ENCODE measurements around the gene ARHGDIB.

The ARHGDIB gene

DNA sequence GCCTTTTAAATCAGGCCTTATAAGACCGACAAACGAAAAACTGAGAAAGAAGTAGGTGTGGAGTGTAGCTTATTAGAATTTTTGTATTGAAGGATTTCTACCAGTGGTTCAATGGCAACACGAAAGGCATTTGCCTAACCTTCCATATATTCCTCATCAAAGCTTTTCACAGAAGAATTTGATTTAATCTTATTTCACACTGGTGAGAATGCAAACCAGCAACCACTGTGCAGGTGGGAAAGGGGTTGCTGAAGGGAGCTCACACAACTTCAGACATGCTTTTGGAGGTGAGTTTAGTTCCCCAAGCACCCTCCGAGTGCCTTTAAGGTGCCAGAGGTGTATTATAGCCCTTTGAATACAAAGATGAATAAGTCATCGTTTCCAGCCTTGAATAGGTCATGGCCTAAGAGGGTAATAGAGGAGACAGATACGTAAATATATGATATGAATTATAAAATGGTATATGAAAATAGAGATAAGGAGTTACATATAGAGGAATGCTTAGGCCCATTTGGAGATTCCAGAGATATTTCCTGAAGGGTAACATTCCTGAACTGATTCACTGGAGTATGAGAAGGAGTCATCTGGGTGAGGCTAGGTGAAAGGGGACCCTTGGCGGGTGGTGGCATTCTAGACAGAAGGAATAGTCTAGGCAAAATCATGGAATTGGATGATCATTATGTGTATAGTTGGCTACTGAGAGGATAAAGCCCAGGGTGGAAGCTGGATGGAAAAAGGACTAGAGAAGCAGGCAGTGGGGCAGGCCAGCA lies 29.4 kb downstream of the ARHGDIB start:
- no peak for DNase-seq (ENCODE audit: low read depth in 3 of 3)

DNA sequence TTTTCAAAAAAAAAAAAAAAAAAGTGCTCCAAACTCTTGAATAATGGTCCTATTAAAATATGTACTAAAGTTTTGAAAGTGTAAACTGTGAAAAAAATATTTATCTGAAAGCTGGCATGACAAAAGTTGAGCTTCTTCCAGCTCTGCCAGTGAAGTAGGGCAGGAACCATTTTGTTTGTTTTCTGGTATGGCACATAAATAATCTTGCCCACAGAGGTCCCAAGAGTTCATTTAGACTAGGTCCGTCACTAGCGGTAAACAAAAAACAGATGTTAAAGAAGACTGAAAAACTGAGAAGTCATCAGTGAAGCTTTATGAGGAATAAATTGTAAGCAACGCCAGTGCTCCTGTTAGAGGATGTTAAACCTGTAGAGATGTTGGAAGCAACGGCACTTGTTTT lies 30.0 kb downstream of the ARHGDIB start:
- no peak for DNase-seq (ENCODE audit: low read depth in 3 of 3)

DNA sequence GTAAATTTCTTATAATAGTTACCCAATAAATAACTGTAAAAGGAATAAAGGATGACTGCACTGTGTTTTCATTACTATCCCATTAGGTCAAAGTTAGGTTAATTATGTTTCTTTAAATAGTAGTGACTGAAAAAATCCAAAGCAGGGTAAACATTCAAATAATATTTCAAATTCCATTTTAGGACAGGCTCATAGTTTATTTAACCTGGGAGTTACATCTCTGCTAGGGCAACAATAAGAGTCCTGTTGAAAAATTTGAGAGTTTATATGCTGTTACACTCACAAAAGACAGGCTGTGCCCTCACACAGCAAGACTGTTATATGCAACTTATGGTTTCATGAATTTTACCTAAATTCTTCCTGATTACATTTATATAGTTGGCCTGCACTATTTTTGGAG lies 31.1 kb downstream of the ARHGDIB start:
- DNase-seq (ENCODE audit: low read depth in 3 of 3), result no peak

DNA sequence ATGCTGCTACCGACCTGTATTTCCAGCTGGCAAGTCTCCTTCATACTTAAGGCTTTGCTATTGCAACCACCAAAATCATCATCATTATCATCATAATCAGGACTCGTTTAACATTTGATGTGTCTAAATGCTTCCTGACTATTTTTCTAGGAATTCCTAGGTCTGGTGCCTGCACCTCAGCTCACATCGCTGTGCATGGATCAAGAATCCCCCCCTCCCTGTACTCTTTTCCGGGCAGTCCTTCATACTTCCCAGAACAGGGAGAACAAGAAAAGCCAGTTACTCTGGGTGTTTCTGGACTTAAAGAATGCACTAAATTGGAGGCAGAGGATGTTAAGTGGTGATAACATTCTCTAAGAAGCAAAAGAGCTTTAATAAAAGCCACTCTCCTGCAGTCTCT lies 32.5 kb downstream of the ARHGDIB start:
- no peak for DNase-seq (ENCODE audit: low read depth in 3 of 3)

DNA sequence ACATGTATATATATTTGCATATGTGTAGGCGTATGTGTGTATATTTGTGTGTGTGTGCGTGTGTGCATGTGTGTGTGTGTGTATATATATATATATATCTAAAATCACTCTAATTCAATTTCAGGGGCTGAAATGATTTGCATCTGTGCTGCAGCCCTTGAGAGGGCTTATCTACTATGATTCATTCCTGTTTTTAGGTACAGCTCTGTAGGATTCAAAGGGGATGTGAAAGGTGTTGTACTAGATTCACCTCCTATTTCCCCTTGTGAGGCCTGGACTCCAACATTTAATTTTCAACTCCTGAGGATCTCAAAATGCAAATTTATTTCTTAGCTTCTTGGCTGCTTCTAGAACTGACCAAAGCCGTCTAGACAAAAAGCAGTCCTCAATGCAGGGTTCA lies 34.1 kb downstream of the ARHGDIB start:
- no peak for DNase-seq (ENCODE audit: low read depth in 3 of 3)

DNA sequence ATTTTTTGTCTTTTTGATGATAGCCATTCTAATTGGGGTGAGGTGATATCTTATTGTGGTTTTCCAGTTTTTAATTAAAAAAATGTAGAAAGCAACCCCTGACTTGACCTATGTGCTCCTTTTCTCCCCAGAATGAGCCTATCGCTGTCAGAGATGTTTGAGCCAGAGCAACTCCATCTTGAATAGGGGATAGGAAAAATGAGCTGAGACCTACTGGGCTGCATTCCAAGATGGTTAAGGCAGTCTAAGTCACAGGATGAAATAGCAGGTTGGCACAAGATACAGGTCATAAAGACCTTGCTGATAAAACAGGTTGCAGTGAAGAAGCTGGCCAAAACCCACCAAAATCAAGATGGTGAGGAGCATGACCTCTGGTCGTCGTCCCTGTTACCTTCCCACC lies 36.9 kb downstream of the ARHGDIB start:
- no peak for DNase-seq (ENCODE audit: low read depth in 3 of 3)

DNA sequence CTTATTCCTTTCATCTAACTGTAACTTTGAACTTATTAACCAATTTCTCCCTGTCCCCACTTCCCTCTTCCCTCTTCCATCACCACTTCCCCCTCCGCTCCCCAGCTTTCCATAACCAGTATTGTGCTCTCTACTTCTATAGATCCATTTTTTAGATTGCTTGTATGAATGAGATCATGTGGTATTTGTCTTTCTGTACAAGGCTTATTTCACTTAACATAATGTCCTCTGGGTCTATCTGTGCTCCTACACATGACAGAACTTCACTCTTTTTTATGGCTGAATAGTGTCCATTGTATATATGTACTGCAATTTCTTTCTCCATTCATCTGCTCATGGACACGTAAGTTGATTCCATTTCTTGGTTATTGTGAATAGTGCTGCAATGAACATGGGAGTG lies 37.5 kb downstream of the ARHGDIB start:
- no peak for DNase-seq (ENCODE audit: low read depth in 3 of 3)

DNA sequence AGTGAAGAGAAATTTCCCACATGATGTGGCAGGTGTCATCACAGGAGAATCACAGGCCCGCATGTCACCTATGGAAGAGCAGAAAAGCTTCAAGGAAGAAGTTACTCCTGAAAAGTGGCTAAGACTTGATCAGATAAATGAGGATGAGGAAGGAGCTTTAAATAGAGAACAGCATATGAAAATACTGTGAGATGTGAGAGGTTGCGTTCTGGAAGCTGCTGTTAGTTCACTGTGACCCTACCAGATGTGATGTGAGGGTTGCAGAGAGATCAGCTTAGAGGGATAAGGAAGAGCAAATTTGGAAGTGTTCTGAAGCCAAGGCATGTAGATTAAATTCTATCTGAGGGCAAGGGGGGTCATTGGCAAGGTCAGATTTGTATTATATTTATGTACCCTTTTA lies 40.2 kb downstream of the ARHGDIB start:
- DNase-seq (ENCODE audit: low read depth in 3 of 3), result no peak

DNA sequence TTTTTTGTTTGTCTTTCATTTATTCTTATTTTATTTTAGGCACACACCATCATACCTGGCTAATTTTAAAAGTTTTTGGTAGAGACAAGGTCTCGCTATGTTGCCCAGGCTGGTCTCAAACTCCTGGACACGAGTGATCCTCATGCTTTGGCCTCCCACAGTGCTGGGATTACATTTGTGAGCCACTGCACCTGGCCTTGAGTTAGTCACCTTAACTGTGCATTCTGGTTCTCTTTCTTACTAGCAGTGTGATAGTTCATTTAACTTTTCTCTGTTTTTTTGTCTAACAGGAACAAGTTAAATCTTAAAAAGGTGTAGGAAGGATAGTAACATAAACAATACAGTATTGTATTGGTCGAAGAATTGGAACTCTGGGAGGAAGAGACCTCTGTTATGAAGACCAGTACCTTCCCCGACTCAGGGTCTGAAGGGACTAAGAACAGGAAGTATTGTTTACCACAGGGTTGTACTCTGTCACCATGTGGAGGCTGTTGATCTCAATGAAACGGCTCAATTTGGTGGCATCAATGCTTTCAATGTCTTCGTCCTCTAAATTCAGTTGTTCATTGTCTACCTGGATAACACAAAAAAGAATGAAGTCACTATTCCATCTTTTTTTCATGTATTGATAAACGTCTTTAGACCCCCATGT lies 40.8 kb downstream of the ARHGDIB start:
- DNase-seq (ENCODE audit: low read depth in 3 of 3), result no peak

DNA sequence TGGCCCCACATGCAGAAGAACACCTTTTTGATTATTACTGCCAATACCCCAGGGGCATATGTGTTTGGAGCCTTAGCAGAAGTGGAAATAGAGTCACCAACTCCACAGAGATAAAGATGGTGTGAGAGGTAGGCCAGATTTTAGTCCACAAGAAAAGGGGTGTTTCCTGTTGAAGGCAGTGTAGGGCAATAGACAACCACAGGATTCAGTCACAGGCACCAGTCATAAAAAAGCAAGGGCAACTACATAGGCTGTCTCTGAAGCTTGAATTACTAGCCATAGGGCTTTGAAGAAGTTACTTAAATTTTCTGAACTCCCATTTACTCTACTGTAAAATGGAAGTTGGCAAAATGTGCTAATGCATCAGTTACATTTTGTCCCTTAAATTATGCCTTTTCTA lies 41.9 kb downstream of the ARHGDIB start:
- DNase-seq (ENCODE audit: low read depth in 3 of 3), result no peak

DNA sequence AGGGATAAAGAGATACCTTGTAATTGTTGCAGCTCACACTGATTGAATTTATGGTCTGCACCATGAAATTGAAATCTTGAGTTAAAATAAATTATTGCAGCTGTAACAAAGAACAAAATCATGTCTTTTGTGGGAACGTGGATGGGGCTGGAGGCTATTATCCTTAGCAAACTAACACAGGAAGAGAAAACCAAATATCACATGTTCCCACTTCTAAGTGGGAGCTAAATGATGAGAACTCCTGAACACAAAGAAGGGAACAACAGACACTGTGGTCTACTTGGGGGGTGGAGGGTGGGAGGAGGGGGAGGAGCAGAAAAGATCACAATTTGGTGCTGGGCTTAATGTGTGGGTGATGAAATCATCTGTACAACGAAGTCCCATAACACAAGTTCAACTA lies 45.7 kb downstream of the ARHGDIB start:
- no peak for DNase-seq (ENCODE audit: low read depth in 3 of 3)

DNA sequence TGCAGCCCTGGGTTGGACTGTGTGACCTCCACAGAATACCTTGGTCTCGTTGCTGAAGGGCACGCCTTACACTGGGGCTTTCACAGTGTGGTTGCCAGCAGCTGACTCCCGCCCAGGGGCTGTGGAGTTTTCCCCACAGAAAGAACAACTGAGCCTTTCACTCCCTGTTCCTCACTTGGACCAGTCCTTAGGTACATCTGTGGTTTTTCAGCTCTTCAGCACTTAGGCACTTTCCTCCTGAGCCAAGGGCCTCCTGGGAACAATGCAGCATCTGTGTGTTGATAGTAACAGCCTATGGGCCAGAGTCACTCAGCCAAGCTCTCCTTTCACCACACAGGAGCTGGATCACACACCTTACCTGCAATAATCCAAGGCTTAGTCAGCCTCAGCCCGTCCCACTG lies 48.0 kb downstream of the ARHGDIB start:
- DNase-seq (ENCODE audit: low read depth in 3 of 3), result no peak

DNA sequence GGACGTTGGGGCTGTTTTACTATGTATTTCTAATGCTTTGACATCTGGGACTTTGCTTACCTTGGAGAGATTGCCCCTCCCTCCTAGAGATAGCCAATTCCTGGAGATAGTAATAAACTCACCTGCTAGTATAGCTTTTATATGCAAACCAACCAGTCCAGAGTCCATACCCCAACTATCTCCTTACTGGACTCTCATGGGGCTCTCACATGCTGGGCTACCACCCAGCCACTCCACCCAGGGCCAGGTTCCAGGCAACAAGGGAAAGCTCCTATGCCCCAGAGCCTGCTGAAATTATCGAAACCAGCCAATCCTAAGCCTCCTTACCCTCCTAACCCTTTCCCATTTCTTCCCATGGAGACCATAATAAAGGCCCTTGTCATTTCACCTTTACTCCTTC lies 50.3 kb downstream of the ARHGDIB start:
- DNase-seq (ENCODE audit: low read depth in 3 of 3), result no peak

DNA sequence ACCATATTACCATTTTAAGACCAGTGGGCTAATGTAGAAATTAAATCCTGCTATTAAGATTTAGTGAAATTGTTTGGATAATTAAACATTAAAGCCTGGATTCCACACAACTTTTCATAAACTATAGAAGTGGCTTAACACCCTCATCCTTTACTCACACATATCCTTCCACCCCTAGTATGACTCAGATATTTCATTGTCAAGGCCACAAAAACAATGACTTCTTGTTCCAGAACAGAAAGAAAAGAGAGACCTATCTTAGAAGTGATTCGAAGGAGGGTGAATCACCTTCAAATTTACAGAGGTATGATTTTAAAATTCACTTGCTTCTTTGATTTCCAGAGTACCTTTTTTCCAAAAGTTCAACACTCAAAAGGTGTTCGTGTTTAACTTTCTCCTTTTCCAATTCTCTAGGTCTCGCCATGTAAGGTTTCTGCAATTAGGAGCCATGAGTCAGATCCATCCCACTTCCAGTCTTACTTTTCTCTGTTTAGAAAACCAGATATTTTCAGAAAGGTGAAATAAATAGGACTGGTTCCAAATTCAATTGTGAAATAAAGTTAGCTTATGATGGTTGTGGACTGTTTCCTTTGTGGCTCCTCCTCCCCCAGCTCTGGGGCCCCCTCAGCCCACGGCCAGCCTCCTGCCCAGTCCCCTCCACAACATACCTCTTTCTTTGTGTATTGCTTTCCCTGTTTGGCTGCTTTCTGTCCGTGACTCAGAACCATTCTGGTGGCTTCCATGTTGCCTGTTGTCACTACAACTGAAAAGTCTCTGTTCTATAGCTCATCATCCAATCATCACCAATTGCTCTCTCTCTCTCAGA lies 51.1 kb downstream of the ARHGDIB start:
- no peak for DNase-seq (ENCODE audit: low read depth in 3 of 3)

DNA sequence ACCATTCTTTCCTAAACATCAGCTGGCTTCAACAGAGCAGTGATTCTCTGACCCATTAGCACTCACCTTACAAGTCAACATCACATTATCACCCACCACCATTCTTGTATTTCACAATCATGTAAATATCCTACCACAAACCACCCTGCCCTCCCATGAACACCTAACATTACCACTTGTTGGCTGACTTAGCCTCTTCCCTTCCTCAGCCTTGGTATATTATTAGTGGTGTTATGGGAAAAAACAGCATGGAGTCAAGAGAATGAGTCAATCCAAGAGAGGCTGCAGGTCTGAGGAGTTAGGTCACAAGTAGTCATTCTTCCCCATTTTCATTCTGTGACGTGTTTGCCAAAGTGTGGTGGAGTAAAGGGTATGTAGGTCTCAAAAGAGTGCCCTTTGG lies 53.4 kb downstream of the ARHGDIB start:
- DNase-seq (ENCODE audit: low read depth in 3 of 3), result no peak

DNA sequence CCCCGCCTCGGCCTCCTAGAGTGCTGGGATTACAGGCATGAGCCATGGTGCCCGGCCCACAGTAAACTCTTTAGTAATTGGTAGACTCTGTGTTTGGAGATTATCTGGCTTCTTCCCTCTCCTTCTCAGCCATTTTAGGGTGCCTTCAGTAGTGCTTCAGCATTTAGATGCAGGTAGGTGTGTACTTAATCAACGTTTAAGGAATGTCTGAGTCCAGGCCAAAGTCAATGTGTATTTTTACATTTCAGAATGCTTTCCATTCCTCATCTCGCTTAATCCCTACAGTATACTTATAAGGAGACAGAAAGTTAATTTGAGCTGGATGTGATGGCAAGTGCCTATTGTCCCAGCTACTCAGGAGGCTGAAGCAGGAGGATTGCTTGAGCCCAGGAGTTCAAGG lies 55.3 kb downstream of the ARHGDIB start:
- DNase-seq (ENCODE audit: low read depth in 3 of 3), result no peak

DNA sequence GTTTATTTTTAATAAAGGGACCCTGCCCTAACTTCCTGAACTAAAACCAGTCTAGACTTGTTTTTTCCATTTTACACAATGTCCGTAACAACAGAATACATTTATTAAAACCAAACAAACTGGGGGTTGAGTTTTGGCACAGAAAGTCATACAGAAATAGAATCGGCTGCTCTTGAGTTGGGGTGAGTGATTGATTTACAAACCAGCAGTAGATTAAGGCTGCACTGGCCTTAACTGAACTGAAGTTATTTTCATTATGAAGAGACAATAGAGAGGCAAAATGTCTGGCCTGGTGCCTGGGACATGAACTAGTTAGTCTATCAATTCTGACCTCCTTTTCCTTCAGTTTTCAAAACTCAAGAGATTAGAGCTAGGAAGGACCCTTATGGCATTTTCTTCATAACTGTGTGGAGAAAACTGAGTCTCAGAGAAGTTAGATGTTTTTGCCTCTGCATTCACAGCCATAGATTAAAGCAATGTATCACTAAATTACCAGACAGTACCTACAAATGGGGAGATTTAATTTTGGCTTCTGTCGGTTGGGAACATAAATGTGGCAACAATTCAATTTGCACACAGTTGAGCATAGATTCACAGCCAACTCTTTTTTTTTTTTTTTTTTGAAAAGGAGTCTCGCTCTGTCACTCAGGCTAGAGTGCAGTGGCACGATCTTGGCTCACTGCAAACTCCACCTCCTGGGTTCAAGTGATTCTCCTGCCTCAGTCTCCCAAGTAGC lies 56.0 kb downstream of the ARHGDIB start:
- DNase-seq (ENCODE audit: low read depth in 3 of 3), result no peak

DNA sequence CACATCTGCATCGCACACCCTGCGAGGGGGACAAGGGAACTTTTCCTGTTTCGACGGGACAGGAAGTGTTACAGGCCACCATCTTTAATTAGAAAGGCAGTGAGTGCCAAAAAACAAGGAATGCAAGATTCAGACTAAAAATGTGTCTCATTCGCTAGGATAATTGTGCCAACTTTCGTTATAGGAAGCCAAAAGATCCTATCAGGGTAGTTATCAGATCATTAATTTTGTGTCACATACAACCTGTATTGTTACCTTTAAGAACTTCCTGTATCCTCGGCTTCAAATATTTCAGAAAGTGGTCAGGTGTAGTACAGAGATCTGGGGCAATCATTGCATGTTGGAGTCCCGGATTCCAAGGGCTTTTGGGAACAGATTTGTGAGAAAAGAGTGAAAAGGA lies 56.5 kb downstream of the ARHGDIB start:
- no peak for DNase-seq (ENCODE audit: low read depth in 3 of 3)

DNA sequence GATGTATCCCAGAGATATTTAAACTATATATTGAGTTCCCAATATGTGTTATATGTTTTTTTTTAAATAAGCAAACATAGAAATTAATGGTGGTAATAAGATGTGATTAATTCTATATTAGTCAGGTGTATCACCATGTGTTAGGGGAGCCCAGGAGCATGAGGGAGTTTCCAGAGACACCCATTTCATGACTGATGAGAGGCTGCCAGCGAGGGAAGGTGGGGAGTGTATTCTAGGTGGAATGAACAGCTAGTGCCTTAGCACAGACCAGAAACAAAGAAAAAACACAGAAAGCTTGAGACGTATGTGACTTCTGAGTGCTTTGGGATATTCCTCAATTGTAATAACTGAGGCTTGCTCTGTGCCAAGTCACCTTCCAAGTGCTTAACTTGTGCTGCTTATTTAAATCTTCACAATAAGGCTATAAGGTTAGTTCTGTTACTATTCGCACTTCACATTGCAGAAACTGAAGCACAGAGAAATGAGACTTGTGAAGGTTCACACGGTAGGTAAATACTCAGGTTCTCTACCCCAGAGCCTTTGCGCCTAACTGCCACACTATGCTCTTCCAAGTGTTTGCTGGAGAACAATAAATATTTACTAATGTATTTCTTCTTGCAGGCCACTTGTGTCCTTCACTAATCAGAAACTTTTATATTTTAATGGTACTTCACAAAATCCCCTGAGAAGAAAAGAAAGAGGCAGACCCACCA lies 57.9 kb downstream of the ARHGDIB start:
- no peak for DNase-seq (ENCODE audit: low read depth in 3 of 3)

DNA sequence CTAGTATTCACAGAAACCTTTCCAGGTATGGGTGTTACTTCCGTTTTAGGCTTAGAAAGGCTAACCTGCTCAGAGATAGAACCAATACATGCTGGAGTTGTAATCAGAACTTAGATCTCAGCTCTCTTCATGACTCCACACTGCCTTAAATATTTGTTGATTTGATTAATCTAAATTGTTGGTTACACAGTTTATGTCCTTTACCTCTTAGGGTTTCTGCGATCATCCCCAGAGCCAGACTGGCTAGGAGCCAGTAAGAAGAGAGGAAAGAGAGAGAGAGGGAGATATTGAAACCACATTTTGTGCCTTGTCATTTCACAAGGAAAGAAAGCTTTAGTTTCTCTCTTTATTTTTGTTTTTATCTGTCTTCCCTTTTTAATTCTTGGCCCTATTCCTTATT lies 58.9 kb downstream of the ARHGDIB start:
- DNase-seq (ENCODE audit: low read depth in 3 of 3), result no peak

DNA sequence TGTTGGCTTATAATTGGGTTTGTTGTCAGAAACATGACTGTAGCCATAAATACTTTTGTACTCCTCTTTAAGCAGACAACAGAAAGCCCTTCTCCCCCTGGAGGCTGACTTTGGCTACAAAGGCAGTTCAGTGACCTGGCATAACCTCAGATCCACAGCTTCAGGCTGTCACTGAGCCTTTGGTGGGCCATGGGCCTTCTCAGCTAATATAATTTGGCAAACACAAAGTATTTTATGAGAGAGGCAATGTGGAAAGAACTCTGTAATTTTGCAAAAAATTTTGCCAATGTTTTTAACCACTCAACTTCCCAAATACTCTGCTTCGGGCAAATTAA lies 60.2 kb downstream of the ARHGDIB start:
- no peak for DNase-seq (ENCODE audit: low read depth in 3 of 3)
